Activated CD4-positive, alpha-beta memory T cell treated with anti-CD3 and anti-CD28 coated beads for 36 hours (primary cell): ENCODE results near the gene ERGIC1. TPM values are rescaled to one million over a fixed set of nuclear protein-coding genes. Genes with fewer than 3 reads are reported as not detected.

Experiments used
- CTCF ChIA-PET: fragments of 350-600 bp; sonication (Branson Sonifier 250); formaldehyde crosslinking; loops from one replicate; lab custom pipeline; 2021; ENCODE audit warnings: antibody characterized with exemption, inconsistent platforms; lab: Charles Lee
- POLR2A ChIA-PET: fragments of 350-600 bp; sonication (Branson Sonifier 250); formaldehyde crosslinking; loops from one replicate; lab custom pipeline; 2021; ENCODE audit warnings: antibody characterized with exemption; lab: Charles Lee
- DNase-seq: peaks from one replicate; pipeline ENCODE4 v3.0.0-alpha.2; 2020
- H3K27ac Mint-ChIP-seq: one replicate; pipeline ENCODE4 v1.8.0; 2021; ENCODE audit warnings: mixed read lengths
- H3K27me3 Mint-ChIP-seq: one replicate; pipeline ENCODE4 v1.8.0; 2021; ENCODE audit warnings: mixed read lengths
- H3K36me3 Mint-ChIP-seq: one replicate; pipeline ENCODE4 v1.8.0; 2021; ENCODE audit warnings: mixed read lengths
- H3K4me1 Mint-ChIP-seq: one replicate; pipeline ENCODE4 v1.8.0; 2021; ENCODE audit warnings: low read depth, mixed read lengths
- H3K4me3 Mint-ChIP-seq: one replicate; pipeline ENCODE4 v1.8.0; 2021; ENCODE audit warnings: mild to moderate bottlenecking, mixed read lengths
- H3K9me3 Mint-ChIP-seq: one replicate; pipeline ENCODE4 v1.8.0; 2021; ENCODE audit warnings: mixed read lengths
- intact Hi-C: fragments of 100-400 bp; cut with micrococcal nuclease; formaldehyde crosslinking; loops from one replicate; pipeline ENCODE4 v1.15.1; 2023
- total RNA-seq, 2 experiments: library from RNA; stranded (reverse); gene quantifications; one replicate each; pipeline ENCODE4 v1.2.3, GENCODE V29; 2021

The ERGIC1 gene
- total RNA-seq, 2 experiments from 2014 or later = 41.9 to 42.7 TPM

DNA sequence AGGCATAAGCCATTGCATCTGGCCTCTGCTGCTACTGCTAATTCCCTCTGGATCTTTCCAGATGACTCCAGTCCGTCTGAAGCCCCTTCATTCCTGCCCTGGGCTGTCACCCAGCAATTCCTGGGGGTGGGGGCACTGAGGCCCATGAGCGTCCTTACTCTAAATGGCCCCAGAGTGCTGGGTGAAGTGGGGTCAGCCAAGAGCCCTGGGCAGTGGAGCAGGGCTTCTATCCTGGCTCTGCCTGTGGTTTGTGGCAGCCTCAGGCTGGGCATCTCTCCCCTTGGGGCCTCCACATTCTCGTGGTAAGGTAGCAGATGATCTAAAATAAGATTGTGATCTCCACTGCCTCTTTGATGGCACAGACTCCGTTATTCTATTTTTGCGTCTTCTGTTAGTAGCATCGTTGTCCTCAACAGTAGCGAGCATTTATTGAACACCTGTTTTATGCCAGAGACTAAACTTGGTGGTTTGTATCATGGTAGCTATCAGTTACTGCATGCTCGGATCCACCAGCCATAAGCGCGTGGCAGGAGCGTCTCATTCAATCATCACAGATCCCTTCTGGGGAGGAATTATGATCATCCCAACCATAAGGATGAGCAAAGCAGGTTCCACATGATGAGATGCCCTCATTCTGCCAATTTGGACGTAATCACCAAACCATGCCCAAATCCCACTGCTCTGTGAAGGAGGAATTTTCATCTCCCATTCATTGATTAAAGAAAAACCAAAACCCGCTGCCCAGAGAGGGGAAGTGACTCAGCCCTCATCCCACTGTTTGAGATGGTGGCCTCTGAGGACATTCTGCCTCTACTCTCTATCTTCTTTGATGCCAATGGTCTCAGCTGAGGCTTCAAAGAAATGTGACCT lies 41.1 kb upstream of the ERGIC1 start:
- CTCF ChIA-PET = interaction anchor here (2.1 kb wide), 1 partner anchor 78 kb away, joined by 6 read pairs; no protein-coding TSS in a partner anchor
- no peak for DNase-seq
- intact Hi-C loops = no loop called here
- POLR2A ChIA-PET = no interaction called here
- no peaks in the 10 kb centered on the region for H3K36me3 Mint-ChIP-seq
- H3K9me3 Mint-ChIP-seq = no peaks in the 10 kb centered on the region
- H3K27ac Mint-ChIP-seq = no peak overlapping the region
- H3K4me1 Mint-ChIP-seq = peaks cover 6% of the 10 kb centered on the region
- no peak overlapping the region for H3K4me3 Mint-ChIP-seq
- H3K27me3 Mint-ChIP-seq = no peaks in the 10 kb centered on the region

- Mint-ChIP-seq H3K27me3 (no peaks in the 10 kb centered on the region), H3K9me3 (no peaks in the 10 kb centered on the region), H3K36me3 (no peaks in the 10 kb centered on the region), H3K27ac (no peak overlapping the region), H3K4me3 (no peak overlapping the region), H3K4me1 (peaks cover 13% of the 10 kb centered on the region)
- no peak for DNase-seq
- intact Hi-C loops = no loop called here
- CTCF ChIA-PET = no interaction called here
- POLR2A ChIA-PET = no interaction called here
Observed at GRCh38 chr5:172793577-172794488, 40.2 kb upstream of the ERGIC1 start.

DNA sequence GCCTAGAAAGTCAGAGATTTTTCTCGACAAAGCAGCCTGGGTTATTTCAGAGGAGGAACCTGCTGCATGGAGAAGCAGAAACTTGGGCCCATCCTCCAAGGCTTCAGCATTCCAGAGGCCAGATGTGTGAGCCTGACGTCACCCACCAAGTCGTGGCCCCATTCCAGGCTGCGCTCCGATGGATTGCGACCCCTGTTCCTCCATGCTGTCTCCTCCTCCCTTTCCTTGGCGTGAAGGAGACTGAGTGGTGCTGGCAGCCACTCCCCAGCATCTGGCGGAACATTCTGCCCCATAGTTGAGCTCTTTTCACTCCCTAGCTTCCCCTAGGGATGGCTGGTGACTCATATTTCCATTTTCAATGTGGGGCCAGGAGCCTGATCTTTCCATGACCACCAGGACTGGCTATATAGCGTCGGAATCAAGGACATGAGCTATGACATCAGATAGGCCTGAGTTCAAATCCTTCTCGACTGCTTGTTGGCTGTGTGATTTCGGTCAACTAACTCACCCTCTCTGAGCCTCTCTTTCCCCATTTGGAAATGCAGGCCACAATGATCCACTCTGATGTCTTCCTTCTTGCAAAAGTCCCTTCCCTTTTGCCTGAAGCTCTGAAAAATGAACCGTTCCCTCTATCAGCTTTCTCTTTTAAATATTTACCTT lies 38.6 kb upstream of the ERGIC1 start:
- H3K4me1 Mint-ChIP-seq = peaks cover 17% of the 10 kb centered on the region
- no peaks in the 10 kb centered on the region for H3K36me3 Mint-ChIP-seq
- no peaks in the 10 kb centered on the region for H3K9me3 Mint-ChIP-seq
- H3K27ac Mint-ChIP-seq = no peak overlapping the region
- no peak for DNase-seq
- CTCF ChIA-PET = no interaction called here
- H3K4me3 Mint-ChIP-seq = no peak overlapping the region
- H3K27me3 Mint-ChIP-seq = no peaks in the 10 kb centered on the region
- intact Hi-C loops = no loop called here
- POLR2A ChIA-PET = no interaction called here

GRCh38 chr5:172796306-172796705 lies 37.7 kb upstream of the ERGIC1 start:
- ChIA-PET CTCF (no interaction called here), POLR2A (interaction anchor here (0.6 kb wide), 1 partner anchor 131 kb away, joined by 3 read pairs; no protein-coding TSS in a partner anchor)
- intact Hi-C loops = no loop called here
- Mint-ChIP-seq H3K36me3 (no peaks in the 10 kb centered on the region), H3K4me3 (no peak overlapping the region), H3K27ac (no peak overlapping the region), H3K27me3 (no peaks in the 10 kb centered on the region), H3K4me1 (peaks cover 17% of the 10 kb centered on the region), H3K9me3 (no peaks in the 10 kb centered on the region)
- DNase-seq = no peak

GRCh38 chr5:172797771-172798191 lies 36.3 kb upstream of the ERGIC1 start:
- no peak overlapping the region for H3K4me3 Mint-ChIP-seq
- no peaks in the 10 kb centered on the region for H3K36me3 Mint-ChIP-seq
- intact Hi-C loops = no loop called here
- H3K27me3 Mint-ChIP-seq = no peaks in the 10 kb centered on the region
- ChIA-PET CTCF (interaction anchor here (1.0 to 1.6 kb wide), 3 partner anchors 22 to 83 kb away, joined by 3 to 9 read pairs (median 9); partner anchors contain the start of gene DUSP1), POLR2A (no interaction called here)
- no peak for DNase-seq
- no peak overlapping the region for H3K27ac Mint-ChIP-seq
- H3K4me1 Mint-ChIP-seq = peaks cover 17% of the 10 kb centered on the region
- no peaks in the 10 kb centered on the region for H3K9me3 Mint-ChIP-seq

GRCh38 chr5:172798422-172799215 lies 35.4 kb upstream of the ERGIC1 start:
- intact Hi-C loops = no loop called here
- Mint-ChIP-seq H3K9me3 (no peaks in the 10 kb centered on the region), H3K4me1 (peaks cover 17% of the 10 kb centered on the region), H3K27me3 (no peaks in the 10 kb centered on the region), H3K36me3 (no peaks in the 10 kb centered on the region), H3K27ac (no peak overlapping the region), H3K4me3 (no peak overlapping the region)
- DNase-seq = peak; percentile 46
- CTCF ChIA-PET = interaction anchor here (0.8 to 1.6 kb wide), 4 partner anchors 23 to 134 kb away, joined by 3 to 9 read pairs (median 6); partner anchors contain the start of gene DUSP1
- POLR2A ChIA-PET = no interaction called here

GRCh38 chr5:172799416-172799815 lies 34.6 kb upstream of the ERGIC1 start:
- Mint-ChIP-seq H3K9me3 (no peaks in the 10 kb centered on the region), H3K36me3 (no peaks in the 10 kb centered on the region), H3K4me3 (no peak overlapping the region), H3K4me1 (peaks cover 17% of the 10 kb centered on the region), H3K27ac (no peak overlapping the region), H3K27me3 (no peaks in the 10 kb centered on the region)
- DNase-seq = no peak
- intact Hi-C loops = no loop called here
- POLR2A ChIA-PET = no interaction called here
- CTCF ChIA-PET = interaction anchor here (1.8 kb wide), 1 partner anchor 27 kb away, joined by 6 read pairs; no protein-coding TSS in a partner anchor

DNA sequence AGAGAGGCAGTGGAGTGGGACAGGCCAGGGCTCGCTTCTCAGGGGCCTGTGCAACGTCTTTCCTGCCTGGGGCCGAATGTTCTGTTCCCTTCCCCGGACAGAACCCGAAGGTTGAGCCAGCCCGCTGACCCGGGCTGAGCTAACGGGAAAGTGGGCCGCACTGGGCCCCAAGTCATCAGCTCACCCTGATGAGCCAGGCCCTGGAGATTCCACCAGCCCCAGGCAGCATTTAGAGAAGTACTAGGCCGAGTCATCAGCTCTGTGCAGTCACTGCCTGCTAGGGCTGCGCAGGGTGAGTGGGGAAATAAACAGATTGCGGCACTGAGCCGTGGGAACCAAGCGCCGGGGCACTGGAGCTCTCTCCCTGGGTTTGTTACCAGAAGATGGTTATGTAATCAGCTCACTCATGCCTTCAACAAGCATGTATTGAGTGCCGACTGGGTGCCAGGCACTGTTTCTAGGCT lies 33.9 kb upstream of the ERGIC1 start:
- no peak overlapping the region for H3K4me3 Mint-ChIP-seq
- no peak for DNase-seq

DNA sequence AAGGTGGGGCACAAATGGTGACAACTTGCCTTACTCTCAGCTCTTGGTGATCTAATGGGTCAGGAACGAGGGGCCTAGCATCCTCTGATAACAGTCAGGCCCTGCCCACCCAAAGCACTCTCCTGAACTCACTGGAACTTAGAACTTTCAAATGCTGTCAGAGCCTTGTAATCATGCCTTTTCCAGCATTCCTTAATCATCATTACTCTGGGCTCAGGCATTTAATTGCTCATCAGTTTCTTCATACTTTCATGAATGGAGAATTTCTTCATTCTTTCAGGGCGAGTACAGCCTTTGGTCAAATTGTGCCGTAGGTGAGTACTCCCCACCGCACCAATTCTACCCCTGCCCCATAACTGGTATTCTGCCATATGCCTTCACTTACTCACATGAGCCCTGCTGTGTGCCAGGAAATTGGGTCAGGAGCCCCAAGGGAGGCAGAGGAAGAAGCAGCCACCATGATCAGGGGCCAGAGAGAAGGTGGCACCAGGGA lies 32.8 kb upstream of the ERGIC1 start:
- H3K4me3 Mint-ChIP-seq = no peak overlapping the region
- intact Hi-C loops = no loop called here
- no peaks in the 10 kb centered on the region for H3K9me3 Mint-ChIP-seq
- no peaks in the 10 kb centered on the region for H3K27me3 Mint-ChIP-seq
- H3K36me3 Mint-ChIP-seq = no peaks in the 10 kb centered on the region
- POLR2A ChIA-PET = interaction anchor here (0.6 kb wide), 1 partner anchor 16 kb away, joined by 3 read pairs; no protein-coding TSS in a partner anchor
- DNase-seq = no peak
- CTCF ChIA-PET = no interaction called here
- no peak overlapping the region for H3K27ac Mint-ChIP-seq
- H3K4me1 Mint-ChIP-seq = peaks cover 17% of the 10 kb centered on the region

More for the DNA sequence above, 33.9 kb upstream of the ERGIC1 start:
- CTCF ChIA-PET = interaction anchor here (1.2 to 1.8 kb wide), 2 partner anchors 28 to 133 kb away, joined by 4 to 6 read pairs; no protein-coding TSS in a partner anchor
- H3K9me3 Mint-ChIP-seq = no peaks in the 10 kb centered on the region
- no peaks in the 10 kb centered on the region for H3K36me3 Mint-ChIP-seq
- peaks cover 17% of the 10 kb centered on the region for H3K4me1 Mint-ChIP-seq
- H3K27ac Mint-ChIP-seq = no peak overlapping the region
- no peaks in the 10 kb centered on the region for H3K27me3 Mint-ChIP-seq
- intact Hi-C loops = no loop called here
- POLR2A ChIA-PET = no interaction called here

DNA sequence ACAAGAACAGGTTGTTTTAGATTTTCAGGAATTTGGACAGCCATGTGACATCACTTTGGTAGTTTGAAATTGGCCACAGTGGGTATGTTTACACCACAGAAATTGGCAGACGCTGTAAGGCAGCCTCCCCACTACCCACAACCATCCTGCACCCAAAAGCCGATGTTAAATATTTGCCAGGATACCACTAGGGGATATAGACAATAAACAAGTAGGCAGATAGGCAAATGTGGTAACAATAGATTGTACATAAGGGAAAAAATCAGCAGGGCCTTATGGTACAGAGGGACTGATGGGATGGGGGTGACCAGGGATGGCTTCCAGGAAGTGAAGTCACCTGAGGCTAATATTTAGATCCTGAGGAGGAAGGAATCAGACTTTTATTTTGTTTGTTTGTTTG lies 31.9 kb upstream of the ERGIC1 start:
- H3K27ac Mint-ChIP-seq = no peak overlapping the region
- intact Hi-C loops = no loop called here
- H3K4me3 Mint-ChIP-seq = no peak overlapping the region
- H3K36me3 Mint-ChIP-seq = no peaks in the 10 kb centered on the region
- no peak for DNase-seq
- ChIA-PET POLR2A (no interaction called here), CTCF (no interaction called here)
- H3K27me3 Mint-ChIP-seq = no peaks in the 10 kb centered on the region
- no peaks in the 10 kb centered on the region for H3K9me3 Mint-ChIP-seq
- peaks cover 23% of the 10 kb centered on the region for H3K4me1 Mint-ChIP-seq
